GM10248 (cell line): ENCODE data around the gene ELFN1.

Experiments used
- CTCF ChIA-PET: fragments of 300-600 bp; sonication (Branson Sonifier 250); formaldehyde crosslinking; extraction: SDS; loops from one replicate; lab custom pipeline; 2021; ENCODE audit warnings: antibody characterized with exemption; lab: Yijun Ruan, JAX
- POLR2A ChIA-PET: fragments of 350-650 bp; sonication (Branson Sonifier 250); formaldehyde crosslinking; extraction: SDS; loops from one replicate; lab custom pipeline; 2020; ENCODE audit warnings: antibody characterized with exemption; lab: Yijun Ruan, JAX
- DNase-seq: peaks from one replicate; pipeline ENCODE4 v3.0.0; 2012; ENCODE audit errors: extremely low spot score
- TF ChIP-seq, protein P1 (sequence below): IDR thresholded peaks from 2 replicates; pipeline ENCODE4 v1.5.1; 2012; ENCODE audit warnings: mild to moderate bottlenecking, low read depth; ENCODE audit errors: extremely low read depth, missing control alignments, control extremely low read depth

Gene ELFN1

GRCh38 chr7:1665549-1666316, 4.3 kb upstream of the ELFN1 start:
- ChIA-PET POLR2A (no interaction called here), CTCF (no interaction called here)
- peak; percentile 26 for DNase-seq
- TF ChIP-seq, protein P1, sequence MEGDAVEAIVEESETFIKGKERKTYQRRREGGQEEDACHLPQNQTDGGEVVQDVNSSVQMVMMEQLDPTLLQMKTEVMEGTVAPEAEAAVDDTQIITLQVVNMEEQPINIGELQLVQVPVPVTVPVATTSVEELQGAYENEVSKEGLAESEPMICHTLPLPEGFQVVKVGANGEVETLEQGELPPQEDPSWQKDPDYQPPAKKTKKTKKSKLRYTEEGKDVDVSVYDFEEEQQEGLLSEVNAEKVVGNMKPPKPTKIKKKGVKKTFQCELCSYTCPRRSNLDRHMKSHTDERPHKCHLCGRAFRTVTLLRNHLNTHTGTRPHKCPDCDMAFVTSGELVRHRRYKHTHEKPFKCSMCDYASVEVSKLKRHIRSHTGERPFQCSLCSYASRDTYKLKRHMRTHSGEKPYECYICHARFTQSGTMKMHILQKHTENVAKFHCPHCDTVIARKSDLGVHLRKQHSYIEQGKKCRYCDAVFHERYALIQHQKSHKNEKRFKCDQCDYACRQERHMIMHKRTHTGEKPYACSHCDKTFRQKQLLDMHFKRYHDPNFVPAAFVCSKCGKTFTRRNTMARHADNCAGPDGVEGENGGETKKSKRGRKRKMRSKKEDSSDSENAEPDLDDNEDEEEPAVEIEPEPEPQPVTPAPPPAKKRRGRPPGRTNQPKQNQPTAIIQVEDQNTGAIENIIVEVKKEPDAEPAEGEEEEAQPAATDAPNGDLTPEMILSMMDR = no peak

GRCh38 chr7:1666317-1666822, 3.7 kb upstream of the ELFN1 start:
- CTCF ChIA-PET = no interaction called here

DNA sequence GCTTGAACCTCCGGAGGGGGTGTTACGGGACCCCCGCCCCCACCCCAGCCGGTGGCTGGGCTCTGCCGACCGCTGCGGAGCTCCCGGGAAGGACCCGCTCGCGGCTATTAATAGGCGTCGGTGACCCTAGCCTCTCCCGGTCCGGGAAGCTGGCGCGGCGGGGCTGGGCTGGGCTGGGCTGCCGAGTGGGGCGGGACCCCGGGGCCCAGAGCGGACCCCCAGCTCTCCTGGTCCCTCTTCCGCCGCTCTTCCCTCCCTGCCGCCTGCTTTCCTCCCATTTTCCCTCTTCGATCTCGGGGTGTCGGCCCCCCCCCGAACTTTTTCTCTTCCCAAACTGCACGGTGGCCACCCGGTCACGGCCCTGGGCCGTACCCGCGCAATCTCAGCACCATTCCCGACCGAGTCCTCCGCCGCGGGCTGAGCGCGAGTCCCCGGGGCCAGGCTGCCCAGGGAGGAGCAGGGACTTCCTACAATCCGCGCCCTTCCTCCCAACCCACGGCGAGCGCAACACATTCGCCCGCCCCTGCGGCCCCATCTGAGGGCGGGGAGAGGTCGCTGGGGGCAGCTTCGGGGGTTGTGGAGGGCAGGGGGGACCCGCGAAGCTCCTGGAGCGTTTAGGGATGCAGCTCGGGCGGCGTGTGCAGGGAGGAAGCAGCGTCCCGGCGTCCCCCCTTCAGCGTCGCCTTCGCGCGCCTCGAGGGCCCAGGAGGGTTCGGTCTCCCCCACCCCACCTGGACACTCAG, 3.1 kb upstream of the ELFN1 start:
- peak; percentile 44 for DNase-seq
- CTCF ChIA-PET = no interaction called here
- TF ChIP-seq, protein P1 = no peak
- POLR2A ChIA-PET = interaction anchor here (0.6 kb wide), 1 partner anchor 793 kb away, joined by 7 read pairs; no protein-coding TSS in a partner anchor

More at GRCh38 chr7:1666317-1666822, 3.7 kb upstream of the ELFN1 start:
- POLR2A ChIA-PET = no interaction called here
- TF ChIP-seq, protein P1 = no peak
- DNase-seq = peak; percentile 48

- TF ChIP-seq, protein P1 = no peak
- ChIA-PET POLR2A (interaction anchor here (0.6 kb wide), 1 partner anchor 792 kb away, joined by 7 read pairs; no protein-coding TSS in a partner anchor), CTCF (no interaction called here)
- DNase-seq = peak; percentile 28
These were observed 2.3 kb upstream of the ELFN1 start for GRCh38 chr7:1667566-1668395.

DNA sequence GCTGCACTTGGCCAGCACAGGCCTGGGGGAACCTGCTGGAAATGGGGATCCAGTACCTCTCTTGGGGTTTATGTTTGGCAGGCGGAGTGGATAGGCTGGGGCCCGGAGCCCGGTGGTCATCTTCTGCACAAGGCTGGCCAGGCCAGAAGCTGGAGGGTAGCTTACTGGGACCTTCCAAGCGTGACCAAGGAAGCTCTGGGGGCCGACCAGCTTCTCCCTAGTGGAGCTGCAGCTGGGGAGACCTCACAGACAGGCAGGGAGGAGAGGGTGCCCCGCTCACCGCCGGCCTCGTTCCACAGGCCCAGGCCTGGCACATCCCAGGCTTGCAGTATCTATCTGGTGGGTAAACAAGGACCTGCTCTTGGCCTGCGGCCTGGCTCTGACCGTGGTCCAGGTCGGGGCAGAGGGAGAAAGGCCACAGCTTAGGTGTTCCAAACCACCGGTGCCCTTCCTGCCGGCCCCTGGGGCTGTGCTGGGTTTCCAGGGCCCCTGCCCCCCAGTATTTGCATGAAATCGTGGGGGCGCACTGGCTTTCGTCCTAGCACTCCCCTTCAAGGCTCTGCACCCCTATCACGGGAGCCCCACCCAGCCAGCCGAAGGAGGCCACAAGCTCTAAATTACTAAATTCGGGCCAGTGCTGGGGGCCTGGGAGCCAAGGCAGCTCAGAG, 1.5 kb upstream of the ELFN1 start:
- TF ChIP-seq, protein P1 = no peak
- peak; percentile 26 for DNase-seq

More for the DNA sequence above, 1.5 kb upstream of the ELFN1 start:
- ChIA-PET POLR2A (no interaction called here), CTCF (interaction anchor here (1.3 kb wide), 1 partner anchor 541 kb away, joined by 3 read pairs; no protein-coding TSS in a partner anchor)
